Bronchial epithelial cell (primary cell): Measurements from ENCODE around the gene HARS2. TPM values are rescaled to one million over a fixed set of nuclear protein-coding genes. Genes with fewer than 3 reads are reported as not detected.
"Not testable (repeated sequence)": the region's sequence is repeated elsewhere in the genome, so short reads cannot be mapped to it uniquely, and the experiment has no call there.

ENCODE experiments used
- DNase-seq: peaks from one replicate; pipeline ENCODE4 v3.0.0-alpha.2; 2010; ENCODE audit warnings: low read depth
- FAIRE-seq: peaks from 2 replicates; lab custom pipeline; 2011; peaks lifted over from hg19 to GRCh38; lab: Jason Lieb, UNC
- H3K27me3 ChIP-seq: 2 replicates; pipeline ENCODE4 v1.5.1; 2011; ENCODE audit warnings: low read length; ENCODE audit not compliant: control insufficient read depth, insufficient read depth
- H3K36me3 ChIP-seq: 2 replicates; pipeline ENCODE4 v1.5.1; 2011; ENCODE audit warnings: low read length; ENCODE audit not compliant: control insufficient read depth, insufficient read depth
- H3K4me3 ChIP-seq: 2 replicates; pipeline ENCODE4 v1.5.1; 2011; ENCODE audit warnings: mild to moderate bottlenecking, low read depth, low read length, control low read depth
- CTCF ChIP-seq: IDR thresholded peaks from 2 replicates; pipeline ENCODE4 v1.5.1; 2011; ENCODE audit warnings: mild to moderate bottlenecking, moderate library complexity, low read length, control low read depth, inconsistent platforms; ENCODE audit not compliant: insufficient read depth, severe bottlenecking
- total RNA-seq: library from RNA; depleted of rRNA; stranded (reverse); fragments of >200 nt; gene quantifications from 2 replicates; pipeline ENCODE4 v1.2.1, GENCODE V29; 2014

The HARS2 gene
- total RNA-seq, 1 donor from 2014 or later, result 32.9 TPM

GRCh38 chr5:140664030-140664358, 27.3 kb upstream of the HARS2 start:
- TF ChIP-seq CTCF, result no peak
- H3K36me3 ChIP-seq, result peaks cover 28% of the 10 kb centered on the region
- H3K27me3 ChIP-seq, result no peaks in the 10 kb centered on the region
- H3K4me3 ChIP-seq, result peak overlapping the region; percentile 95
- DNase-seq (no peak), FAIRE-seq (no peak)

- peaks cover 28% of the 10 kb centered on the region for H3K36me3 ChIP-seq
- FAIRE-seq, result no peak
These were observed 26.7 kb upstream of the HARS2 start, which contains the start of gene WDR55 for GRCh38 chr5:140664359-140665119. Gene WDR55 (plus strand): TSS chr5:140664904. CDS start chr5:140664913, 9 bp downstream.

GRCh38 chr5:140671035-140671434, 20.2 kb upstream of the HARS2 start:
- H3K27me3 ChIP-seq, DNase-seq: not testable (repeated sequence)
- peaks cover 26% of the 10 kb centered on the region for H3K36me3 ChIP-seq

More at GRCh38 chr5:140664359-140665119, 26.7 kb upstream of the HARS2 start, which contains the start of gene WDR55:
- DNase-seq, result peak; percentile 88
- TF ChIP-seq CTCF, result no peak
- no peaks in the 10 kb centered on the region for H3K27me3 ChIP-seq
- peak within 1 kb of the TSS; percentile 95 for H3K4me3 ChIP-seq

GRCh38 chr5:140671472-140672125, 19.7 kb upstream of the HARS2 start:
- Histone ChIP-seq H3K4me3 (no peak overlapping the region), H3K36me3 (peaks cover 29% of the 10 kb centered on the region), H3K27me3 (no peaks in the 10 kb centered on the region)
- no peak for DNase-seq
- no peak for FAIRE-seq
- TF ChIP-seq CTCF, result no peak

More at GRCh38 chr5:140671035-140671434, 20.2 kb upstream of the HARS2 start:
- not testable (repeated sequence) for FAIRE-seq, H3K4me3 ChIP-seq

GRCh38 chr5:140672455-140673186, 18.6 kb upstream of the HARS2 start:
- TF ChIP-seq CTCF, result no peak
- FAIRE-seq (no peak), DNase-seq (no peak)
- peaks cover 35% of the 10 kb centered on the region for H3K36me3 ChIP-seq
- H3K4me3 ChIP-seq, result no peak overlapping the region
- no peaks in the 10 kb centered on the region for H3K27me3 ChIP-seq
